LNCAP (cell line): ENCODE data around the gene XPO5.

ENCODE experiments used
- TF ChIP-seq, protein P1 (sequence below): fragments of 450-650 bp; IDR thresholded peaks from 2 replicates; pipeline ENCODE4 v1.5.1; 2017; ENCODE audit warnings: mild to moderate bottlenecking

Gene XPO5

DNA sequence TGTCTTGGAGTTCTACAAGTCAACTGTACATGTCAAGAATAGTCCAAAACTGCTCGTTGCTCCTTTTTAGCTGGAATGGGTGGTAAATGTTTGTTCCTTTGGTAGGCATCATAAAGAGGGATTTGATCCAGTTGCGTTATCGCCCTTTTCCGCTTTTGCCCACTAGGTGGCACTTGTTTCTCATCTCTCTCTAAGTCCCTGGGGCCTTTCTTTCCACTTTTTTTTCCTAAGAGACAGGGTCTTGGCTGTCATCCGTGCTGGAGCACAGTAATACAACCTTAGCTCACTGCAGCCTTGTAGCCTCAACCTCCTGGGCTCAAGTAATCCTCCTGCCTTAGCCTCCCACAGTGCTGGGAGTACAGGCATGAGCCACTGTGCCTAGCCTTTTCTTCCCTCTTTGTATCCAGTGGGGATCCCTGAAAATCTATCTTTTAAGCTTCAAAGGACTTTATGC is 32.5 kb upstream of the XPO5 start:
- TF ChIP-seq, protein P1, sequence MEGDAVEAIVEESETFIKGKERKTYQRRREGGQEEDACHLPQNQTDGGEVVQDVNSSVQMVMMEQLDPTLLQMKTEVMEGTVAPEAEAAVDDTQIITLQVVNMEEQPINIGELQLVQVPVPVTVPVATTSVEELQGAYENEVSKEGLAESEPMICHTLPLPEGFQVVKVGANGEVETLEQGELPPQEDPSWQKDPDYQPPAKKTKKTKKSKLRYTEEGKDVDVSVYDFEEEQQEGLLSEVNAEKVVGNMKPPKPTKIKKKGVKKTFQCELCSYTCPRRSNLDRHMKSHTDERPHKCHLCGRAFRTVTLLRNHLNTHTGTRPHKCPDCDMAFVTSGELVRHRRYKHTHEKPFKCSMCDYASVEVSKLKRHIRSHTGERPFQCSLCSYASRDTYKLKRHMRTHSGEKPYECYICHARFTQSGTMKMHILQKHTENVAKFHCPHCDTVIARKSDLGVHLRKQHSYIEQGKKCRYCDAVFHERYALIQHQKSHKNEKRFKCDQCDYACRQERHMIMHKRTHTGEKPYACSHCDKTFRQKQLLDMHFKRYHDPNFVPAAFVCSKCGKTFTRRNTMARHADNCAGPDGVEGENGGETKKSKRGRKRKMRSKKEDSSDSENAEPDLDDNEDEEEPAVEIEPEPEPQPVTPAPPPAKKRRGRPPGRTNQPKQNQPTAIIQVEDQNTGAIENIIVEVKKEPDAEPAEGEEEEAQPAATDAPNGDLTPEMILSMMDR: peak; percentile 74

DNA sequence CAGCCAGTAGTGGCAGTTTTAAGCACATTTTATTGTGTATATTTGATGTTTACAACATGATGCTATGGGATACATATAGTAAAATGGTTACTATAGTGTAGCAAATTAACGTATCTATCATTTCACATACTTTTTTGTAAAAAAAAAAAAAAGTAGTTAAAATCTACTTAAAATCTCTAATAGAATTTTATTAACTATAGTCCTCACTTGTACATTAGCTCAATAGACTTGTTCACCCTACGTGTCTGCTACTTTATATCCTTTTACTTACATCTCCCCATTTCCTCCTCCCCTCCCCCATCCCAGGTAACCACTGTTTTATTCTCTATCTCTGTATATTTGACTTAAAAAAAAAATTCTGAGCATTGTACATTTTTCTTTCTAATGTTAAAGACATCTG is 30.2 kb upstream of the XPO5 start:
- TF ChIP-seq, protein P1: no peak

DNA sequence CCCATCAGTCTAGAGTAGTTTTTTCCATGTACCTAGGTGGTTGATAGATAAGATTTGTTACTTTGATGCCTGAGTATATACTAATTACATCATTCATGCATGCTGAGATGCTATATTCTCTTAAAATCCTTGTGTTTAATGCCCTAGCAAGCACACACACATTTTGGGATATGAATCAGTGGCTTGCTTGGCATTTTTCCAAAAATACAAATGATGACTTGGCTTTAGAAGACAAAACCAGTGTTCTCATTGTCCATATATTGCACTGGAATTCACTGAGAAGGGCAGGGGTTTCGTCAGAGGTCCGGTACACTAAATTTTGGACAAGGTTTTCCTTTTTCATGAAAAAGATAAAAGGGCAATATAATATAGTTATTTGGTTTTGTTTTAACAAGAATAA is 28.3 kb upstream of the XPO5 start:
- TF ChIP-seq, protein P1: no peak

DNA sequence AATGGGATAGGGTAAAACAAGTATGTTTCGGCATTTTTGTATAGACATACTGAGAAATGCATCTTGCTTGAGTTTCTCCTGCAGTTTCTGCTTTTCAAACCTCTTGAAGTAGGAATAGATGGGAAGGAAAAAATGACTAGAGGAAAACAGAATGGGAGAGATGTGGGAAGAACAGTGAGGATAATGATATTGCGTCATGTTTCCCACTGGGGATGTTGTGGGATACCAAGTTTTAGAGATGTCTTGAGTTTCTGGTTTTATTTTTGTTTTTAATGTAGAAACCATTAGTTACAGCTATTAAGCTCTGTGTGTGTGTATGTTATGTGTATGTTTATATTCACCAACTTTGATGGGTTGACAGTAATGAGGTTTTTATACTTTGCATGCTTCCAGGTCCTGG is 24.8 kb upstream of the XPO5 start:
- TF ChIP-seq, protein P1: no peak

DNA sequence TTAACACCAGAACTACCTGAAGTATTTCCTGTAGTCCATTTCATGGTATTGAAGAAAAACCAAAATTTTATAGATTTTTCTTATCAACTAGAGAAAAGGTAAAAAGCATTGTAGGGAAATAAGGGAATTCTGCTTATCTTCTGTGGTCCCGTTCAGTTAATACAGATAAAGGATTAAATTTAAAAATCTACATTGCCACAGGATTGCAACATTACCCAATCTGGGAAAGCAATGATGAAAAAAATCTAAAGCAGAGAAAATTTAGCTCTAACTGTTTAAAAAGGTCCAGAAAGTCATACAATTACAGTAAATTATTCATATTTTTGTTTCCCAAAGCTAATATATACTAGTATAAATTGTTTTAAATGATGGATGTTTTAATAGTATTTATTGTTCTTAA is 18.1 kb upstream of the XPO5 start:
- TF ChIP-seq, protein P1: no peak

DNA sequence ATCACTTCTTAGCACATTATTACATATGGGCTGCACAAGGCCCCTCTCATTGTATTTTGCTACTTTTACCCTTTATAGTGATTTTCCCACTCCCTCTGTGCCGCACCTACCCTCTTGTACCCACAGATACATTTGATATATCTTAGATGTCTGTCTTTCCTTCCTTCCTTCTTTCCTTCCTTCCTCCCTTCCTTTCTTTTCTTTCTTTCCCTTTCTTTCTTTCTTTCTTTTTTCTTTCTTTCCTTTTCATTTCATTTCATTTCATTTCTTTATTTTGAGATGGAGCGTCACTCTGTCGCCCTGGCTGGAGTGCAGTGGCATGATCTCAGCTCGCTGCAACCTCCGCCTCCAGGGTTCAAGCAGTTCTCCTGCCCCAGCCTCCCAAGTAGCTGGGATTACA is 12.4 kb upstream of the XPO5 start:
- TF ChIP-seq, protein P1: no peak

DNA sequence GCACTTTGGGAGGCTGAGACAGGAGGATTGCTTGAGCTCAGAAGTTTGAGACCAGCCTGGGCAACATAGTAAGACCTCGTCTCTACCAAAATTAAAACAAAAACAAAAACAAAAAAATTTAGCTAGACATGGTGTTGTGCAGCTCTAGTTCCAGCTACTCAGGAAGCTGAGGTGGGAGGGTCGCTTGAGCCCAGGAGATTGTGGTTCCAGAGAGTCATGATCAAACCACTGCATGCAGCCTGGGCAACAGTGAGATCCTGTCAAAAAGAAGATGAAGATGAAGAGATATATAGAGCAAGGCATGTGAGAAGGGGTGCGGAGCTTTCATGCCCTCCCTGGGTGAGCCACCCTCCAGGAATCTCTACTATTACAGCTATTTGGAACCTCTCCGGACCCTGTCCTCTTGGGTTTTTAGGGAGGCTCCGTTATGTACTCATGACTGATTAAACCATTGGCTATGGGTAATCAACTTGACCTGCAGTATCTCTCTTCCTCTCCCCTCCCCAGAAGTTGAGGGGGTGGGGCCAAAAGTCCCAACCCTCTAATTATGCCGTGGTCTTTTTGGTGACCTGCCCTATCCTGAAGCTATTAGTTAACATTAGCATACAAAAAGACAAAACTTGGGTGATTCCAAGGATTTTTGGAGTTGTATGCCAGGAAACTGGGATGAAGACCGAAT is 9.2 kb upstream of the XPO5 start:
- TF ChIP-seq, protein P1: no peak

DNA sequence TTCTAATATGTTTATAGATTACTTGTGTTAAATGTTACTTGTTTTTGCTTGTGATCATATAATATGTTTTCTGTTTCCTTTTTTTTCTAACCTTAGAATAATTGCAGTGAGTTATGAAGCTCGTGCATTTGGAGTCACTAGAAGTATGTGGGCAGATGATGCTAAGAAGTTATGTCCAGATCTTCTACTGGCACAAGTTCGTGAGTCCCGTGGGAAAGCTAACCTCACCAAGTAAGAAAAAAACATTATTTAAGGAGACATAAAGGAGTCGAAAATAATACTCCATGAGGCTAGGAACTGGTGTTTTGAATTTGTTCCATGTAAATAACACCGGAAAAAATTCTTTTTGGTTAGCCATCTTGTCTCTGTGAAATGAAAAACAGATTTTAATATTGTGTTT is 7.1 kb upstream of the XPO5 start:
- TF ChIP-seq, protein P1: no peak
